D721Med (cell line): ENCODE measurements around the gene ZNF469.

ENCODE experiments used
- DNase-seq: peaks from one replicate; pipeline ENCODE4 v3.0.0; 2011; ENCODE audit warnings: low spot score; ENCODE audit not compliant: insufficient read length
- FAIRE-seq: peaks from 2 replicates; lab custom pipeline; 2011; peaks lifted over from hg19 to GRCh38; lab: Jason Lieb, UNC
- CTCF ChIP-seq: IDR thresholded peaks from 2 replicates; pipeline ENCODE4 v1.5.1; 2012; ENCODE audit warnings: mild to moderate bottlenecking, control low read depth; ENCODE audit not compliant: insufficient read depth; ENCODE audit errors: missing control alignments

ZNF469 gene

GRCh38 chr16:88348377-88349152, 34.2 kb upstream of the ZNF469 start:
- TF ChIP-seq CTCF, result no peak
- FAIRE-seq (no peak), DNase-seq (no peak)

GRCh38 chr16:88349153-88349902, 33.4 kb upstream of the ZNF469 start:
- TF ChIP-seq CTCF, result no peak
- no peak for FAIRE-seq
- no peak for DNase-seq

GRCh38 chr16:88349903-88350900, 32.6 kb upstream of the ZNF469 start:
- no peak for TF ChIP-seq CTCF
- no peak for FAIRE-seq
- DNase-seq, result no peak

GRCh38 chr16:88350922-88351321, 31.8 kb upstream of the ZNF469 start:
- TF ChIP-seq CTCF, result no peak
- FAIRE-seq, result no peak
- no peak for DNase-seq

GRCh38 chr16:88351491-88352101, 31.2 kb upstream of the ZNF469 start:
- TF ChIP-seq CTCF, result no peak

More at GRCh38 chr16:88351491-88352101, 31.2 kb upstream of the ZNF469 start:
- FAIRE-seq, result no peak
- DNase-seq, result no peak
